Measurements from ENCODE around the gene ATF7. TPM values are rescaled to one million over a fixed set of nuclear protein-coding genes. Genes with fewer than 3 reads are reported as not detected.

ATF7 gene
- total and polyA plus RNA-seq, 2 donors (not counting 3 experiments of a cell fraction or from before 2014, with no cell fraction given), result 36.0 to 68.5 TPM

DNA sequence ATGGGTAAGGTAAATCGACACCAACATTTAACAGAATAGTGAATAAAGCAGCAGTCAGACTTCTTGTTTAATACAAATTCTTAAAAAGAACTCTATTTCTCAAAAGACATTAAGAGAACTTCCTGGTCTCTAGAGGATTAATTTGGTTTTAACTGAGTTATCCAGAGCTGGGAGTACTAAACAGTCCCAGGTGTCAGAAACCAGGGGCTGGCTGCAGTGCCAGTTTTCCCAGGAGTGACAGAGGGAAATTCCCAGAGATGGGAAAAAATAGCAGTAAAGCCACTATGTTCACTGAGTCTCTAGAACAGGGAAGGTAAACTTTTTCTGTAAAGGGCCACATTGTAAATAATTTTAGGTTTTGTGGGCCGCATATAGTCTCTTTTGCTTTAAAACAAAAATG lies 40.9 kb upstream of the ATF7 start:
- BruUV-seq (replicated peaks), result no TSS peak
- CTCF ChIA-PET, result interaction anchor here (0.9 to 2.2 kb wide), 3 partner anchors 17 to 124 kb away, joined by 4 to 9 read pairs (median 4); no protein-coding TSS in a partner anchor

More for the DNA sequence above, 40.9 kb upstream of the ATF7 start:
- peaks cover 12% of the 10 kb centered on the region for H3K79me2 ChIP-seq (ENCODE audit: control insufficient read depth, insufficient read depth, low read length)
- H3K9me1 ChIP-seq (replicated peaks; ENCODE audit: control insufficient read depth, extremely low read depth, insufficient read depth, low read length), result no peaks in the 10 kb centered on the region
- DNase-seq (ENCODE audit: low read depth, low spot score) (no peak), FAIRE-seq (no peak)
- no peaks in the 10 kb centered on the region for H4K20me1 ChIP-seq (replicated peaks; ENCODE audit: control insufficient read depth, extremely low read depth, insufficient read depth, low read length)
- no peaks in the 10 kb centered on the region for H3K27me3 ChIP-seq (ENCODE audit: control insufficient read depth in 2 of 2, insufficient read depth in 2 of 2, low read length in 2 of 2)
- H3K9ac ChIP-seq (replicated peaks; ENCODE audit: extremely low read depth, insufficient read depth, low read length), result no peak overlapping the region
- no peak overlapping the region for H3K4me3 ChIP-seq (replicated peaks in 1 of 3; ENCODE audit: insufficient read depth in 1 of 3, low read depth in 1 of 3, low read length in 3 of 3)
- TF ChIP-seq EZH2 (IDR thresholded peaks at IDR 0.05; ENCODE audit: borderline replicate concordance, low read depth, low read length, severe bottlenecking) (no peak), MYC (IDR thresholded peaks at IDR 0.05; ENCODE audit: low read depth, low read length) (no peak), MAX (IDR thresholded peaks at IDR 0.05; ENCODE audit: insufficient read depth, insufficient read length) (no peak), JUN (IDR thresholded peaks at IDR 0.05; ENCODE audit: borderline replicate concordance, insufficient read depth, insufficient read length, low read depth) (no peak), FOS (IDR thresholded peaks at IDR 0.05; ENCODE audit: borderline replicate concordance, insufficient read depth, low read length) (no peak), GATA2 (IDR thresholded peaks at IDR 0.05; ENCODE audit: insufficient read depth, insufficient read length, low read depth, low read length) (no peak), POLR2A (IDR thresholded peaks at IDR 0.05; ENCODE audit: low read depth, low read length) (no peak), POLR2AphosphoS5 (IDR thresholded peaks at IDR 0.05; ENCODE audit: insufficient read depth, low read depth, low read length) (no peak)
- TF ChIP-seq, protein P1, sequence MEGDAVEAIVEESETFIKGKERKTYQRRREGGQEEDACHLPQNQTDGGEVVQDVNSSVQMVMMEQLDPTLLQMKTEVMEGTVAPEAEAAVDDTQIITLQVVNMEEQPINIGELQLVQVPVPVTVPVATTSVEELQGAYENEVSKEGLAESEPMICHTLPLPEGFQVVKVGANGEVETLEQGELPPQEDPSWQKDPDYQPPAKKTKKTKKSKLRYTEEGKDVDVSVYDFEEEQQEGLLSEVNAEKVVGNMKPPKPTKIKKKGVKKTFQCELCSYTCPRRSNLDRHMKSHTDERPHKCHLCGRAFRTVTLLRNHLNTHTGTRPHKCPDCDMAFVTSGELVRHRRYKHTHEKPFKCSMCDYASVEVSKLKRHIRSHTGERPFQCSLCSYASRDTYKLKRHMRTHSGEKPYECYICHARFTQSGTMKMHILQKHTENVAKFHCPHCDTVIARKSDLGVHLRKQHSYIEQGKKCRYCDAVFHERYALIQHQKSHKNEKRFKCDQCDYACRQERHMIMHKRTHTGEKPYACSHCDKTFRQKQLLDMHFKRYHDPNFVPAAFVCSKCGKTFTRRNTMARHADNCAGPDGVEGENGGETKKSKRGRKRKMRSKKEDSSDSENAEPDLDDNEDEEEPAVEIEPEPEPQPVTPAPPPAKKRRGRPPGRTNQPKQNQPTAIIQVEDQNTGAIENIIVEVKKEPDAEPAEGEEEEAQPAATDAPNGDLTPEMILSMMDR (IDR thresholded peaks at IDR 0.05; ENCODE audit: extremely low read depth in 1 of 2, insufficient read depth in 1 of 2, low read depth in 1 of 2, low read length in 2 of 2), result no peak
- dilution Hi-C loops (cut with MboI; ENCODE audit: extremely low pct_ligation_motif_present, low sequenced_read_pairs) (no loop called here), intact Hi-C loops (cut with micrococcal nuclease) (no loop called here)
- POLR2A ChIA-PET, result interaction anchor here (1.1 kb wide), 1 partner anchor 9 kb away, joined by 3 read pairs; the partner anchor contains the start of gene ATP5MC2
- no peak overlapping the region for H3K27ac ChIP-seq (ENCODE audit: insufficient read depth, low read depth, low read length)
- no peaks in the 10 kb centered on the region for H3K4me1 ChIP-seq (ENCODE audit: control insufficient read depth, extremely low read depth, insufficient read depth, low read length)
- H3K4me2 ChIP-seq (ENCODE audit: insufficient read depth, low read length), result no peak overlapping the region
- peaks cover 14 to 44% of the 10 kb centered on the region in 2 experiments for H3K36me3 ChIP-seq (ENCODE audit: control insufficient read depth in 2 of 2, extremely low read depth in 1 of 2, insufficient read depth in 2 of 2, low read length in 2 of 2)
- no peaks in the 10 kb centered on the region for H3K9me3 ChIP-seq (replicated peaks; ENCODE audit: control insufficient read depth, insufficient read depth, low read length)
- H2AFZ ChIP-seq (ENCODE audit: low read depth, low read length), result no peak overlapping the region
